Suppressor macrophage treated with lipopolysaccharide for 1 hour (primary cell): ENCODE measurements around the gene DLG1.
"Not testable (repeated sequence)": the region's sequence is repeated elsewhere in the genome, so short reads cannot be mapped to it uniquely, and the experiment has no call there.

Source experiments
- DNase-seq, 3 donors: peaks; one replicate each; pipeline ENCODE4 v3.0.0-alpha.2; 2020 to 2022

DLG1 gene

DNA sequence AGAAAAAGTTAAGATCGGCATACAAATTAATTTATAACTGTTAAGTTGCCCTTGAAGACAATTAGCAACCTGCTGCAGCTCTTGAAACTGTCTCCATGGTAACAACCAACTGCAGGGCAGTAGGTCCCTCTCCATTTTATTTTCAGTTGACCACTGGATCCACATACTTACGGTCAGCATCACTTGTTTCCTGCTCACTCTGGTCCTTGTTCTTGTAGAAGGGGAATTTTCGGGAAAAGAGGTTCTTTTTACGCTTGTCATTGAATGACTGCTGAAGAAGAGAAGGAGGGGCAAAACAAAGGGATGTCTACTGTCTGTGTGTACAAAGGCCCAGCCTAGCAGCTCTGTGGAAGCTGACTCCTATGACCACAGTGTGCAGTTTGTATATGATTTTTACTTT is 222.0 kb downstream of the DLG1 start:
- DNase-seq = no peak

DNA sequence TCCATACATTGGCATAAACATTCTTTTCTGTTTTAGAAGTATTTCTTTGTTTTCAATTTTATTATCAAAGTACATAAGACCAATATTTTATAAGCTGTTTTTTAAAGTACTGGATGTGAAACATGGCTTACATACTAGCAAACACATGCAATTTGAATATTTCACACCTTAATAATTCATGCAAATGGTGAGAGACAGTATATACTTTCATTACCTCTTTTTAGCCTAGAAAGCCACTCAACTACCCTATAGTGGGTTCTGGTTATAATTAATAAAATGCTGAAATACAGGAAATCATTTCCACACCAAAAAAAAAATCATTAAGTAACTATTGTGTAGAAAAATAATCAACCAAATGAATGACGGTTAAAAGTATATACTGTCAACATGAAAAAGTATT is 230.3 kb downstream of the DLG1 start:
- DNase-seq = no peak

DNA sequence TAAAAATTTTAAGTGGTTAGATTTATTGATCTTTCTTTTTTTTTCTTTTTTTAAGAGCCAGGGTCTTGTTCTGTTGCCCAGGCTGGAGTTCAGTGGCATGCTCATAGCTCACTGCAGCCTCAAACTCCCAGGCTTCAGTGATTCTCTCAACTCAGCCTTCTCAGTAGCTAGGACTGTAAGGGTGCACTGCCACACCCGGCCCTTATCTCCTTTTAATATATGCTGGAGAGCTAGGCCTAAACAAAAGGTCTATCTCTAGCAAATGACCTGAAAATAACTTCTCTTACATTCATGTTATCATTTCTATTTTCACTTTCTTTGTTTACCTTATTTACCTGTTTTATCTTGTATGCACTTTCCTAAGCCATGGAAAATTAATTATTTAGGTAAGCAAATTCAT is 233.6 kb downstream of the DLG1 start:
- no peak for DNase-seq

DNA sequence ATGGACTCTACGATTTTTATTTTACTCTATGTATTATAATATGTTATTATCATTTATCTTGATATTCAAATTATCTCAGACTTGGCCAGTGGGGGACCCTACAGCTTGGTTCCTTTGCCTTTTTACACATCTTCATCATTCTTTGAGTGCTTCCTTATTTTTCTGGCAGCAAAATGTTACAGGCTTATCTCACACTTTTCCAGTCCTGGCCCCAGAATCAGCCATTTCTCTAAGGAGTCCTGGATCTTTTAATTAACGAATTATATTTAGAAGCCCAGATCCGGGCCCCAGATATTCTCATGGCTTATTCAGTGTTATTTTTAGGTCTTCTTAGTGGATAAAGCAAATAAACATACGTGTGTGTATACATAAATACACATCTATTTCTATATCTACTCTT is 236.0 kb downstream of the DLG1 start:
- no peak for DNase-seq

DNA sequence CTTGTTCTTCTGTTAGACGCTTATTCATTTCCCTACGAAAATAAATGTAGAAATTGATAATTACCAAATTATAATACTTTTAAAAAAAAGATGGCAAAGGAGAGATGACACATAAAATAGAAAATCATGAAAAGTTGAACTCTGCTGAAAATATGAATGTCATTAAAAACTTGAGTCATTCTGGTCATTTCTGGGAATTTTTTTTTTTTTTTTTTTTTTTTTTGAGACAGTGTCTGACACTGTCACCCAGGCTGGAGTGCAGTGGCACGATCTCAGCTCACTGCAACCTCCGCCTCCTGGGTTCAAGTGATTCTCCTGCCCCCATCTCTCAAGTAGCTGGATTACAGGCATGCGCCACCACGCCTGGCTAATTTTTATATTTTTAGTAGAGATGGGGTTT is 246.8 kb downstream of the DLG1 start:
- peak; percentile 8 to 67 (median 39) for DNase-seq

DNA sequence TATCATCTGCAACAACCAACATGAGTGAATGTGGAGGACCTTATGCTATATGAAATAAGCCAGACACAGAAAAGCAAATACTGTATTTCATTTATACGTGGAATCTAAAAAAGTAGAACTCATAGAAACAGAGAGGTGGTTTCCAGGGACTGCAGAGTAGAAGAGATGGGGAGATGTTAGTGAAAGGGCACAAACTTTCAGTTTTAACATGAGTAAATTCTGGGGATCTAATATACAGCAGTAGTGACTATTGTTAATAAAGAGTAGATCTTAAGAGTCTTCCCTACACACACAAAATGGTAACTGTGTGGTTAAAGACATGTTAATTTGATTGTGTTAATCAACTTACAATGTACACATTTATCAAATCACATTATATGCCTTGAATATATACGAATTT is 247.9 kb downstream of the DLG1 start:
- no peak for DNase-seq

DNA sequence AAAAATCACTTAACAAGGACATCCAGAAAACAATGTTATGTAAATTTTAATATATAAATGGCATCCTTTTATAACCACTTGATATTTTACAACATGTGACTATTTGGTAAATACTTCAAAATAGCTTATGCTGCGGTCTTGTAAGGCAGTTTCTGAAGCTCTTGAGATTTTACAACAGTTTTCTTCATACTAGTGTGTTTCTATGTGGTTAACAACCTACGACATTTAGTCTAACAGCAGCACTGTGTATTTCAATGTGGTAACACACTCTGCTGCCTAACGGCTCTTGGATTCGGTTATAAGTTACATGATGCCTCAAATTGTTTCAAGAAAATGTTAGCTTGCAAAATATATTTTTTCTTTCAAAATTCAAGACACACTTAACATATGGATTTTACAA is 255.9 kb downstream of the DLG1 start:
- no peak for DNase-seq

DNA sequence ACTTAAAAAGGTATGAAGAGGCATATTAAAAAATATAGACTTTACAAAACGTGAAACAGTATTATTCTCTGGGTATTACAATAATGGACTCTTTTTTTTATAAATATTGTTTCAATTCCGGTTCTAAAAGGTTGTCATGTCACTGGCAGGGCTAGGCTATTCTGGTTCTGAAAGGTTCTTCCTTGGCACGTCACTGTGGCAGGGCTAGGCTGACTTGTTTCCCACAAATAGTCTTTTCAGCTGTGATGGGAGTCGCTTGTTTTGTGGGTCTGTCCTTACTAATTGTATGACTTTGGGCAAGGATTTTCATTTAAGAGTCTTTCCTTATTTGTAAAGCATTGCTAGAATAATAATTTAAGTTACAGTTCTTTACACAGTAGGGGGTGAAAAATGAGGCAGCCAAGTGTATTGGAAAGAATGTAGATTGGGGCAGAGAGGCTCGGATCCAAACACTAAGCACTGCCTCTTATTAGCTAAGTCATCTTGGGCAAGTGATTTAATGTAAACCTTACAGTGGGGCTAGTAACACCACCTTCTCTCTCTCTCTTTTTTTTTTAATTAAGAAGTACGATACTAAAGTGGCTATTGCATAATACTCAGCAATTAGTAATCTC is 256.4 kb downstream of the DLG1 start:
- no peak for DNase-seq

DNA sequence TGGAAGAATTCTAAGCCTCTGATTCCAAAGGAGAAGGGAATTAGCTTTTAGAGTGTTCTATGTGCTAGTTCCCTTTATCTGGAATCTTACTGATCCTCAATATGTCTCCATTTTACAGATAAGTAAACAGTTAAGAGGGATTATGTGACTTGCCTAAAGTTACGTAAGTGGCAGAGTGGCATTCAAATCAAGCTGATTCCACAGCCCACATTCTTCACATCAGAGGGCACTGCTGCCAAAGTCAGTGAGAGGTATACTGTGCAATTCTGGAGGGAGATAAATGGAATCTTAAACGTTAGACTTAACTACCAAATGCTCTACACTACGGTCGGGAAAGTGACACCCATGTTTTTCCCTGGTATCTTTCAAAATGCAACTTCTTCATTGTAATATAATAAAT is 257.8 kb downstream of the DLG1 start:
- no peak for DNase-seq

DNA sequence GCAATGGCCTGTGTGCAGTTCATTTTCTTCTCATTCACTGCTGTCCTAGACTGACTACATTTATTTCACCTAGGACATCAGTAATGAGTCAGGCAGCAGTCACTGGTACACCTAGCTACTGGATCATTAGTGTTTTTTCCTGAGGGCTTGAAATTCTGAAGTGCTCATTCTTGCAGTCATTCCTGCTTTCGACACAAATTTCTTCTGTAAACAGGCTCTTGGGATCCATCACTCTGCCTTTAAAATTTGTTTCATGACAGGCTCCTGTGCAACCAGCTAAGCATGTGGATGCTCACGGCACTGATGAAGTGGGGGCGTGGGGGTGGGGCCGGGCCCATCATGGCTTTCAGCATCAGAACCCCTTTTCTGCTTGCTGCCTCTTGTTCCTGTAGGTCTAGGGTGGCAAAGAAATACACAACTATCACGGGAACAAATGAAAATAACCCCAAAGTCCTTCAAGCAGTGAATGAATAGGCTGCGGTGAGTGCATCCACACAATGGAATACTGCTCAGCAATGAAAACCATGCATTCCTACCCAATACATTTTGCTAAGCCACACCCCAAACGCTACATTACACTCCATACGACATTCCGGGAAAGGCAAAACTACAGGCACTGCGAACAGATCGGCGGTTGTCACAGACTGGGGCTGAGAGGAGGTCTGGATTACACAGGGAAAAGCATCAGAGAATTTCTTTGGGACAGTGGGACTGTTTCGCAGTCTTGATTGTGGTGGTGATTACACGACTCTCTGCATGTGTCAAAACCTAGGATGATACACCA is 259.5 kb downstream of the DLG1 start:
- DNase-seq = no peak

DNA sequence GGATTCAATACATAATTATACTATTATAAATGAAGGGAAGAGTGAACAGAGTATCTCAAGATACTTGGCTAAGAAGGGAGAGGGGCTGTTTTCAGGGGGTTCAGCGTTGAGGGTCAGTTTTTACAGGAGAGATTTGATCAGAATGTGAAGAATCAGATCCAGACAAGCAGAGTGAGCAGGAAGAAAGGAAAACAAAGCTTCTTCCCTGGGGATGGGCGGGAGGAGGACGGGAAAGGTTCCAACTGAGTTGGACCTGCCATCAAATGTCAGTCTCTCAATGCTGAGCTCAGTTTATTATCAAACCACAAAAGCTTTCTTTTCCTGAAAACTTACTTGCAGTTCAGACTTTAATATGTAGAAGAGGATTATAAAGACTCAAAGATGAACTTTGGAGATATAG is 262.8 kb downstream of the DLG1 start:
- no peak for DNase-seq

DNA sequence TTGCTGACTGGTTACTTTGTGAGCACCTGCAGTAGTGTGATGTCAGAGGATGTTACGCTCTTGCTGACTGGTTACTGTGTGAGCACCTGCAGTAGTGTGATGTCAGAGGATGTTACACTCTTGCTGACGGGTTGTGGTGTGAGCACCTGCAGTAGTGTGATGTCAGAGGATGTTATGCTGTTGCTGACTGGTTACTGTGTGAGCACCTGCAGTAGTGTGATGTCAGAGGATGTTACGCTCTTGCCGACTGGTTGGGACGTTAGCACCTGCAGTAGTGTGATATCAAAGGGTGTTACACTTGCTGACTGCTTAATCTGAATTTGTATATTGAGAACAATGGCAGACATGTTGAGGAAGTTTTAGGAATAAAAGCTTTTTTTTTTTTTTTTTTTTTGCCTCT is 263.6 kb downstream of the DLG1 start:
- DNase-seq = not testable (repeated sequence)

DNA sequence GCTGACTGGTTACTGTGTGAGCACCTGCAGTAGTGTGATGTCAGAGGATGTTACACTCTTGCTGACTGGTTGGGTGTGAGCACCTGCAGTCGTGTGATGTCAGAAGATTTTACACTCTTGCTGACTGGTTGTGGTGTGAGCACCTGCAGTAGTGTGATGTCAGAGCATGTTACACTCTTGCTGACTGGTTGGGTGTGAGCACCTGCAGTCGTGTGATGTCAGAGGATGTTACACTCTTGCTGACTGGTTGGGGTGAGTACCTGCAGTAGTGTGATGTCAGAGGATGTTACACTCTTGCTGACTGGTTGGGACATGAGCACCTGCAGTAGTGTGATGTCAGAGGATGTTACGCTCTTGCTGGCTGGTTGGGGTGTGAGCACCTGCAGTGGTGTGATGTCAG is 264.6 kb downstream of the DLG1 start:
- DNase-seq = not testable (repeated sequence)

DNA sequence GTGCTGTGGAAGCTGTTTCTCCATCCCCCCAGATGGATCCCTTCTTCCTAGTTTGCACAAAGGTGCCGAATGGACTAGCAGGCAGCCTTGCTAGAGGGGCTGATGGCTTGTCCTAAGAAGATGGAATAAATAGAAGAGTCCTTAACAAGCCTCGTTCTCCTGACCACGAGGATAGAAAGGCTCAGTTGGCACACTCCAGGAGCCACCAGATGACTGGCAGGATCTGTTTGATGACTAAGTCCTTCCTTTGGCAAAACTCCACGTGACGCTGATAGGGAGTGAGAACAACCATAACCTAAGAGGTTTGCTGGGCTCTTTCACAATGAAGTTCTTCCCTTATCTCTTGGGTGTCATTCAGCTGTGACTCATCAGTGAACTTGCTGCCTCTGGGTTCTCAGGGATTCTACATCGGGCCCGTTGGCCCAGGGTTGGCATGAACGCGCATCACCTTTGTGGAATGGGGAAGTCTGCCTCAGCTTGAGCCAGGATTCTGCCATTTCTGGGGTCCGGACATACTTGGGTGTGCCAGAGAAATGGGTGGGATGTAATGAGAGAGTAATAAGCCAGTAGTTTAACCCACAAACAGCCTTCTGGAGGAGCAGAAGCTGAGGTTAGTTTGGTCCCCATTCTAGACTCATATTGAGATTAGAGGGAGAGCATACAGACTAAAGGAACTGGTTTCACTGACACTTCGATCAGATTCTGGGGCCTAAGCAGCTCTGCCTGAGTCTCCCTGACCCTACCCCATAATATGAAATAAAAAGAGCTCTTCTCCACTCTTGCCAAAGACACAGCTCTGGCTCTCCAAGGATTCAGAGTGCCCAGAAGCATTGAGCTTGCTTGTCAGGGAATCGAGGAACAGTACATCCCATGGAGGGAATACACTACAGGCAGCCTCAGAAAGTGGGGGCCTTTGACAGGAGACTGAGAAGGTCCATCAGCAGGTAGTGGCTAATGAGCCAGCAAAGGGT is 266.8 kb downstream of the DLG1 start:
- peak; percentile 93 to 98 (median 96) for DNase-seq

DNA sequence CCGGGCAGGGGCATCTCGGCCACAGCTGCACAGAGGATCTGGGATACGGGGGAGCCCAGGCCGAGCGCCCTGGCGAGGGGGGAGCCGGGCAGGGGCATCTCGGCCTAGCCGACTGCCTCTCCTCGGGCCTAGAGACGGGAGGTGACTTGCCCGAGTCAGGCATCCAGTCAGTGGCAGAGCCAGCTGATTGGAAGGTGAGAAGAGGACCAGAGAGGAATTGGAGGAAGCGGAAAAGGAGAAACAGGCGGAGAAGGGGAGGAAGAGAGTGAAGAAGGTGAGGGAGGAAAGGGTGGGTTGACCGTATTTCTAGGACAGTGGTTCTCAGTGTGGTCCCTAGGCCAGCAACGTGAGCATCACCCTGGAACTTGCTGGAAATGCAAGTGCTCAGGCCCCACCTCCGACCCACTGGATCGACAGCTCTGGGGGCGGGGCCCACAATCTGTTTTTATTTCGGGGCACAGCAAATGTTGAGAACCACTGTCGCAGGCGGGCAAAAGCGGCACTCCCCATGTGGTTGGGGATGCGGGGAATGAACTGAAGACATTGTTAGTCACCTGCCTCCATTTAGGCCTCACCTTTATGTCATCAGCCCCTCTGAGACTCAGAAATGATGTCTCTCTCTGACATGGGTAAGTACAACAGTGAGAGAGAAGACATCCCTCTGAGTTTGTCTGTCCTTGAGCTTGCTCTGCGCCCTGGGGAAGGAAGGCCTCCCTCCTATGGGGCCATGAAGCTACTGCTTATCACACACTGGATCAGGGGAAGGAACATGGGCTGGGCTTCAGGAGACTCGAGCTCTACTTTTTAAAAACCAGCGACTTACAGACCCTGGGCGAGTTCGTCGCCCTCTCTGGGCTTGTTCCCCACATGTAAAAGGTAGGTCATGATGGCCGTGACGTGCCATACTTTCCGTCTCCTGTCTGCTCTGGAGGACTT is 267.8 kb downstream of the DLG1 start:
- no peak for DNase-seq

DNA sequence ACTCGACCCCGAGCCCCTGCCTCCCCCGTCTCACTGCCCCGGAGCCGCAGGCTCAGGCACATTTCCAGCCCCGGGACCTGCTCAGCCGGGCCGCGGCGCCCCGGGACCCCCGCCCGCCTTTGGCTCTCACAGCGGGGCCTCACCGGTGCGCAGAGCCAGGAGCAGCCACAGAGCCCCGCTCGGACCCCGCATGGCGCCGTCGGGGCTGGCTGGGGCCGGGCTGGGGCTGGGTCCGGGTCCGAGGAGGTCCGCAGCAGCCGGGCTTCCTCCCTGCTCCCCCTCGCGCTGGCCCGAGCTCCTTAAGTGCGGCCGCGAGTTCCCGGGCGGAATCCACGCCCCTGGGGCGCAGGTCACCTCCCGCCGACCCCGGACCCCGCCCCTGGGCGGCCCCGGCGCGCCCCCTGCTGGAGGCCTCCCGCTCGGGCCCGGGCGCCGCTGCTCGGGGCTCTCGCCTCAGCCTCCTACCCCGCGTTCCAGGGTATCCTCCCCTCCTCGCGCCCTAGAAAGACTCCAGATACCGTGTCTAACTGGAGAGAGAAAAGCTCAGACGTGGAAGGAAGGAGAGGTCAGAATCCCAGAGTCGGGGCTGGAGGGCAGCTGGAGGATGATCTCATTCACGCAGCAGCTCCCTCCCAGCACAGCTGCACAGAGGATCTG is 268.8 kb downstream of the DLG1 start, which contains the start of gene MELTF:
TSS of gene MELTF (minus strand) at position 307 of the 657 bp plus-strand sequence. CDS start at position 192, 115 bp downstream.
- DNase-seq = peak; percentile 76 to 93 (median 81)

DNA sequence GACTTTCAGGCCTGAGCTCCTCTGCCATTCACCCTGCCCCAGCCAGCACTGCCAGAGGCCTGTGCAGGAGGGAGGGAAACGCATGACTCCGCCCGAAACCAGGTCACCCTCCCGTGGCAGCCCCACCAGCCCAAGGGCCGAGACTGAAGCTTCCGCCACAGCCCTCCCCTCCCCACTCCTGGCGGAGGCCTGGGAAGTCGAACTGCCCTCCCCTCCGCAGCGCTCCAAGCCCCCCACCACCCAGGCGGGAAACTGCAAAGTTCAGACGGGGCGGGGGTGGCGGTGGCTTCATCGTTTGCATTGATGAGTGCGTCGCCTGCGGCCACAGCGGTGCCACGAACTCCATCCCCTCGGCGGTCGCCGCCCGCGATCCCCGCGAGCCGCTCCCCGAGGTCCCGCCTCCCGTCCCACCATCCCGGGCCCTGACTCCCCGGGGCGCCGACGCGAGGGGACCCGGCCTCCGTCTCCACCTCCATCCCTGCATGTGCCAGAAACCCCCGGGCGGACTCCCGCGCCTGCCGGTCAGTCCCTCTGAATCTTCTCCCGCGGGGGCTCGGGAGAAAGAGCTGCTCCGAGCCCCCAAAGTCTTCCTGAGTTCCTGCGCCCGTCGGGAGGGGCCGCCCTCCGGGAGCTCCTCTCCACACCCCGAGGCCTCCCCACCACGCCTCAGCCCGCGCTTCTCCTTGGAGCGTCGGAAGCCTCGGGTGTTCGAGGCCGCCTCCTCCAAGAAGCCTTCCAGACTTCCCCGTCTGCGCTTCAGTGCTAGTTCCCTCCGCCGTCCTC is 269.5 kb downstream of the DLG1 start:
- peak in 2 of 3 donors; percentile 32 to 50 for DNase-seq

DNA sequence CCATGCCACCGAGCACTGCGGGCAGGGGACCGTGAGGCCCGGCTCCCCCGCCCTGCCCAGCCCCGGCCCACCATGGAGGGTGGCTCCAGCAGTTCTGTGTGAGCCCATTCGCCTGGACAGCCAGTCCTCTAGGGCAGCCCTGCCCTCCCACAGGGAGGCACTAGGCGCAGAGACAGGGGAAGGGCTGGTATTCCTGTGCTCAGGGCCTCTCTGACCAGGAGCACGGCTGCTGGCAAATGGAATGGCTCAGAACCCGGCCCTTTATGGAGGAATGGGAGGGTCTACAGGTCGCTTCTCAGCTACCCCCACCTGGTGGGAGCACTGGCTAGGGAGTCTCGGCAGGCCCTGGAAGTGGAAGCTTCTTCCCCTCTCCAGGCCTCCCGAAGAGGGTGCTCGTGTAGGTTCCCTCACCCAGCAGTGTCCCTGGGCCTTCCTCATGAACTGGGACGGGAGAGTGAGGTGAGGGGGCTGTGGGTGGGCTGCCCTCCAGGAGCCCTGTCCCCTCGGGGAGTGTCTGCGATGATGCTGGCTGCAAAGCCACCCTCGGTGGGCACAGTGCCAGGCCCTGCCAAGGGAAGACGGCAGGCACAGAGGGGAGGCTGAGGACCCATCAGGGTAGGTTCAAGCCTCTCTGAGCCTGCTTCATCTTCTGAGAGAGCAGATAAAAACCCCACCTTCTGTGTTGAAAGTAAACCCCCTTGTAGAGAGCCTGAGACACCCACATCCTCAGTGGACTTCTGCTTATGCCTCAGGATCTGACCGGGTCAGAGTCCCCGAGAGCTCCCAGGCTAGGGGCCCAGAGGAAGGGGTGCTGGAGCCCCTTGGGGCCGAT is 270.3 kb downstream of the DLG1 start:
- peak; percentile 46 to 51 (median 46) for DNase-seq

DNA sequence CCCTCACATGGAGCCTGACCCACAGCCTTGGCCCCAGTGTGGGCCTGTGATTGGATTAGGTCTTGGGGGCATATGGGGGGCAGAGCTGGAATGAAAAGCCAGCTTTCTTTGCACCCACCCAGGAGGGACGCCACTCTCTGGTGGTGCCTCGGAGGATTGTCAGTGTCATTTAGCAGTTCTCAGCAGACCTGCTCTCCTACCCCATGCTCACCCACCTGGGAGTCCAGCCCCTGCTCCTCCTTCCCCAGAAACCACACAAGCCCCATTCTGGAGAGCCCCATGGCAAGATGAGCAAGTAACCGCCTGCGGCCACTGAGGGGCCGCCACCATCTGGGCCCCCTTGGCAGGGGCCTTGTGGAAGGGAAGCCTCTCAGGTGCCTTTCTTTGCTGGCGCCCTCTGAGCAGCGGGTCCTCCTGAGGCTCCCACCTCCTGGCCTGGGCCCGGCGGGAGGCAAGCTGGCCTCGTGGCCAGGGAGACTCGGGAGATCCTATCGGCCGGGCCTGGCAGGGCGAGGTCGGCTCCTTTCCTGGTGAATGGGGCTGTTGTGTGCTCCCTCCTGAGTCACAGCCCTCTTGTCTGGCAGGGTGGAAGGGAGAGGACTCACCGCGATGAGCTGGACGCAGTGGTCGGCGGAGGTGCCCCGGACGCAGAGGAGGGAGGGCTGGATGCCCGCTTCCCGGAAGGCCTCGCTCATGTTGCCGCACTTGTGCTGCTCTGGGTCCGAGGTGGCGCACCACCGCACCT is 271.1 kb downstream of the DLG1 start:
- DNase-seq = no peak
